NCI-H146 treated with DMSO at 0.1 percent for 48 hours (cell line): ENCODE results near the gene EDC3.
"Not testable (repeated sequence)": the region's sequence is repeated elsewhere in the genome, so short reads cannot be mapped to it uniquely, and the experiment has no call there.

Experiments used
- DNase-seq: peaks from one replicate; lab custom pipeline; 2025; ENCODE audit not compliant: unreplicated experiment; lab: John Stamatoyannopoulos, UW

The EDC3 gene, protein sequence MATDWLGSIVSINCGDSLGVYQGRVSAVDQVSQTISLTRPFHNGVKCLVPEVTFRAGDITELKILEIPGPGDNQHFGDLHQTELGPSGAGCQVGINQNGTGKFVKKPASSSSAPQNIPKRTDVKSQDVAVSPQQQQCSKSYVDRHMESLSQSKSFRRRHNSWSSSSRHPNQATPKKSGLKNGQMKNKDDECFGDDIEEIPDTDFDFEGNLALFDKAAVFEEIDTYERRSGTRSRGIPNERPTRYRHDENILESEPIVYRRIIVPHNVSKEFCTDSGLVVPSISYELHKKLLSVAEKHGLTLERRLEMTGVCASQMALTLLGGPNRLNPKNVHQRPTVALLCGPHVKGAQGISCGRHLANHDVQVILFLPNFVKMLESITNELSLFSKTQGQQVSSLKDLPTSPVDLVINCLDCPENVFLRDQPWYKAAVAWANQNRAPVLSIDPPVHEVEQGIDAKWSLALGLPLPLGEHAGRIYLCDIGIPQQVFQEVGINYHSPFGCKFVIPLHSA

GRCh38 chr15:74695597-74696397 lies at the start of gene EDC3:
TSS of gene EDC3 (minus strand) at chr15:74696024. CDS start at chr15:74675124, 20,900 bp downstream.
- DNase-seq = peak; percentile 34

GRCh38 chr15:74742422-74742821 lies 46.6 kb upstream of the EDC3 start:
- no peak for DNase-seq

- DNase-seq = not testable (repeated sequence)
Observed at GRCh38 chr15:74738239-74738638, 42.4 kb upstream of the EDC3 start.

GRCh38 chr15:74735305-74735704 lies 39.5 kb upstream of the EDC3 start:
- DNase-seq = no peak

GRCh38 chr15:74733269-74733668 lies 37.4 kb upstream of the EDC3 start:
- DNase-seq = no peak

DNA sequence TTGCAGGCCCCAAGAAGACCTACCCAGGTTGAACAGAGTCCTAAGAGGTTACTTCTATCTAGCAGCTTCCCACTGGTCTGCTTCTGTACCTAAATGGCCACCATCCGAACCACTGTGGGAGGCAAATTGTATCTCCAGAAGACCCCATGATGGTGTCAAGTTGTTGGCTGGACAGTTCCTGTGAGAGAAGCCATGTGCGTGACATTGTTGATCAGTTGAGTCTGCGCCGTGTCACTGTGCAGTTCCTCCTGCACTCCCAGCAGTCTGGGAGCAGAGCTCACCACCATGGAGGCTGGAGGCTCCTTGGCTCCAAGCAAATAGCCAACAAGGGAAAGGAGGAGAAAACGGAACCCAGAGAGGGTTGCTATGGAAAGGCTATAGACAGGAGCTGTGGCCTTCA lies 37.0 kb upstream of the EDC3 start:
- DNase-seq = no peak

GRCh38 chr15:74730619-74731316 lies 34.9 kb upstream of the EDC3 start:
- no peak for DNase-seq

- not testable (repeated sequence) for DNase-seq
Observed at GRCh38 chr15:74729372-74729771, 33.5 kb upstream of the EDC3 start.

DNA sequence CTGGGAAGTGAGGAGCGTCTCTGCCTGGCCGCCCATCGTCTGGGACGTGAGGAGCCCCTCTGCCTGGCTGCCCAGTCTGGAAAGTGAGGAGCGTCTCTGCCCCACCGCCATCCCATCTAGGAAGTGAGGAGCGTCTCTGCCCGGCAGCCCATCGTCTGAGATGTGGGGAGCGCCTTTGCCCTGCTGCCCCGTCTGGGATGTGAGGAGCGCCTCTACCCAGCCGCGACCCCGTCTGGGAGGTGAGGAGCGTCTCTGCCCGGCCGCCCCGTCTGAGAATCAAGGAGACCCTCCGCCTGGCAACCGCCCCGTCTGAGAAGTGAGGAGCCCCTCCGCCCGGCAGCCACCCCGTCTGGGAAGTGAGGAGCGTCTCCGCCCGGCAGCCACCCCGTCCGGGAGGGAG lies 32.9 kb upstream of the EDC3 start:
- DNase-seq = not testable (repeated sequence)

DNA sequence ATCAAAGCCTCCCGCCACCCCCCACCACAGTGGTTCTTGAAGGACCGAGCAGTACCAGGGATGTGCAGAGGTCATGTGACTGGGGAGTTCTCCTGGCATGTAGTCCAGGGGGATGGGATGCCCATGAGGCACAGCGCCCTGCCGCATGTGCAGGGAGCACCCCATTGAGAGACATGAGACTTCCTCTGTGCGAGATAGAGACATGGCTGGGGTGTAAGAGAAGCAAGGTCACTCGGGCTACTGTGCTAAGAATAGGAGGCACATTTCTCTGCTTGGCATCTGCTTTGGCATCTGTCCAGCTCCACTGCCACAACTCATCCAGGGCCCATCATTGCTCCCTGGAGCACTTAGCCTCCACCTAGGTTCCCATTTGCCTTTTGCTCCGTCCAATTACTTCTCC lies 31.9 kb upstream of the EDC3 start:
- DNase-seq = no peak

- no peak for DNase-seq
Observed at GRCh38 chr15:74726774-74727164, 30.9 kb upstream of the EDC3 start.

DNA sequence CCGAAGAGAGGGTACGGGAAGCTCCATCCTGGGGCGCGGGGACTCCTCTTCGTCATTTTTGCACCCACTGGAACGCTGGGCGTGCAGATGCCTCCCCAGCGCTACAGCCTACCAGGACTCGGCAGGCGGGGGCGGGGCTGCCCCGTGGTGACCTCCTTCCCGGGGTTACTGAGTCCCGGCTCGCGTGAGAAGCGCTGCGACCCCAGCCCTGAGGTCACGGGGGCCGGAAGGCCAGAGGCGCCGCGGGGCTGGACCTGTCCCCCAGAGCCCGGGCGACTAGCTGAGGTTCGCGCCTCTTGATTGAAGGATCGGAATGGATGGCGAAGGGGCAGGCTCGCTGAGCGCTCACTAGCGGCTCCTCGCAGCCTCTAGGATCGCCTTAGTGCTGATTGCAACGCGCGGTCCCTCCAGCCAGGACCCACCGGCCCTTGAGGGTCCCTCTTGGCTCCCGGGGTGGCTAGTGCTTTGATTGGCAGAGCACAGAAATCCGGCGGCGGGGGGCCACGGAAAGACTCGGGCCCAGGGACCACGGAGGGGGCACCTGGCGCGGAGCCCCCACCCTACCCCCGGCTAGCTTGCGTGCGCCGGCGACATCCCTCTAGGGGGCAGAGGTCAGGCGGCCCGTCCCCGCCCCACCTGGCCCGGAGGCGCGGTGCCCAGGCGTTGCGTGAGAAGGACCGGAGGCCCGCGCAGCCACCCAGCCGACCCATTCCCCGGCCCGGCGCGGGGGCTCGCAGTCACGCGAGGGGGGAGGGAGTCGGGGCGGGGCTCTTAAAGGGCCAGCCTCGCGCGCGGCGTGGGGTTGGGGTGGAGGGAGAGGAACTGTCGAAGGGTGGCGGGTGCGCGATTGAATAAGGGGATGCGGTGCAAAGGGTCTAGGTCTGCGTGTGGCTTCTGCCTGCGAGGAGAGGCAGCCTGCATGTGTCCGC lies 30.3 kb upstream of the EDC3 start:
- DNase-seq = peak; percentile 2

- DNase-seq = no peak
Observed at GRCh38 chr15:74725225-74725774, 29.5 kb upstream of the EDC3 start, which contains the start of gene CYP1A1. TSS of gene CYP1A1 (minus strand) at chr15:74725528. CDS start at chr15:74723097, 2,431 bp downstream.

DNA sequence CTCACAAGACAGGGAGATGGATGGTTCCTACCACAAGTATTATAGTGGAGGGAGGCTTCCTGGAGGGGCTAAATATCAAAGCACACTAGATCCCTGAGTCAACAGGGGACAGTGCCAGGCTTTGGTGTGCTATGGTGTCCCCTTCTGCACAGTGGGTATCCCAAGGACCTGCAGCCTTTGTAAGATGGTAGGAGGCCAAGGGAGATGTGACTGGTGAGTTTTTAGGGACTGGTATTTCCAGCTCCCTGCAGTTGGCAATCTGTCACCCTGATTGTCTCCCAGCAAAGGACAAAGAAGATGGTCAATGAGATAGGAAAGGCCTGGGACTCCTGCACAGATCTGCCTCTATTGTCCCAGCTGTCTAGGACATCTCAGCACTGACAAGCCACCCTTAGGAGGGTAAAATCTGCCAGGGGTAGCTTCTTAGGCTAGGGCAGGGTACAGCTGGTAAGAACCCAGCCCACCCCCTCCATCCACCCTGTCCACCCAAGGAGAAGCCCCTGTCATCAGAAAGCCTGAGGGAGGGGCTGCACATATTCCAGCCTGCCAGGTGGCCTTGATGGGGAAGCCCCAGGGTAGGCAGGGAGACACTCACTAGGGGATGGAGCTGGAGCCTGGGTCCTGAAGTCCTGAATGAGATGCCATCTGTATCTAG lies 28.9 kb upstream of the EDC3 start:
- no peak for DNase-seq

DNA sequence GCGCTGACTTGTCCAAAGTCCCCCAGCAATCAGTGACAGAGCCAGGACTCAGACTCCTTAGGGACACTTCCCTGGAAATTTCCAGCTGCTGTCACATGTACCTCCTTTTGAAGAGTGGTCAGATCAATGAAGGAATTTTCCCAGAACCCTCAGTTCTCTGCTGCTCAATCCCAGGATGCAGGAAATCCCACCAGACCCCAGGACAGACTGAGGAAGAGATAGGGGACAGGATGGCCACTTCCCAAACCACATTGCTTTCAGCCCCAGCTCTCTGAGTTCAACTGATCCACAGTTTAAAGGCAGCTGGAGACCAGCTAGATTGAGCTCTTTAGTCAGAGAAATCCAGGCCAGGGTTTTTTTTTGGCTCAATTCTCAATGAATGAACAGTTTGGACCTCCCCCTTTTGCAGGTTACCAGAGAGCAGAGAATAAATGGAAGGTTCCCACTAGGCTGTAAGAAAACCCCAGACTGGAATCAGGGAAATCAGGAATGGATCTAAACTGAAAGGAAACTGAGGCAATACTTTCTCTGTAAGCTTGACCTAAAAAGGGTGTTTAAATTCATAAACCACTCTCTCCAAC lies 28.0 kb upstream of the EDC3 start:
- DNase-seq = peak; percentile 25

- no peak for DNase-seq
Observed at GRCh38 chr15:74723187-74723586, 27.4 kb upstream of the EDC3 start.

GRCh38 chr15:74722591-74722990 lies 26.8 kb upstream of the EDC3 start:
- DNase-seq = no peak

GRCh38 chr15:74716651-74717050 lies 20.8 kb upstream of the EDC3 start:
- DNase-seq = no peak

DNA sequence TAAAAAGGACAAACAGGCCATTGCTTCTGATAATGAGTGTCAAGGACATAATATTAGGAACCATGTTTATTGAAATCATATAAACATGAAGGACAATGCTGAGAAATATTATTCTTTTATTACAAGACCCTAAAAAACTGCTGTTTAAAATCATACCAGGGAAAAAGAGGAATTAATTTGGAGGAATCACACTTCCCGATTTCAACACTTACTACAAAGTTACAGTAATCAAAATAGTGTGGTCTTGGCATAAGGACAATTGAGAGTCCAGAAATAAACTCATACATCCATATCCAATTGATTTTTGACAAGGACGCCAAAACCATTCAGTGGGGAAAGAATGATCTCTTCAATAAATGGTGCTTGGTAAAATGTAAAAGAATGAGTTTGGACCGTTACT lies 16.5 kb upstream of the EDC3 start:
- no peak for DNase-seq
